K562 (cell line): ENCODE data around the gene HEMK1. TPM values are rescaled to one million over a fixed set of nuclear protein-coding genes. Genes with fewer than 3 reads are reported as not detected.
A peak's percentile ranks its signal among the peaks of the same experiment; 100 is the strongest.

Experiments used
- ATAC-seq: fragments of 200-7000 bp; cut with Tn5 transposase; 3 replicates; pipeline ENCODE4 v1.9.1; 2020; ENCODE audit warnings: moderate library complexity
- BruUV-seq: library from RNA; stranded (reverse); fragments of 400-500 nt; replicated peaks from 2 replicates; lab custom pipeline; 2021; lab: Mats Ljungman, UMichigan
- CTCF ChIA-PET: fragments of 300-600 bp; formaldehyde crosslinking; extraction: SDS; loops from one replicate; lab custom pipeline; 2021; ENCODE audit warnings: low intra/inter-chr PET ratio; lab: Yijun Ruan, JAX
- POLR2A ChIA-PET: fragments of 300-600, 350-650 bp; sonication (Branson Sonifier 250); formaldehyde crosslinking; extraction: SDS; loops from one replicate; lab custom pipeline; 2021; ENCODE audit warnings: antibody characterized with exemption, inconsistent platforms; lab: Yijun Ruan, JAX
- DNase-seq, 4 experiments: peaks; one replicate each; pipeline versions ENCODE4 v3.0.0 to v3.0.0-alpha.2; 2011 to 2018; ENCODE audit warnings: low spot score in 3 of 4, mixed read lengths in 3 of 4; ENCODE audit errors: extremely low read depth in 1 of 4
- FAIRE-seq: peaks from 2 replicates; lab custom pipeline; 2011; peaks lifted over from hg19 to GRCh38; lab: Jason Lieb, UNC
- H2AFZ ChIP-seq: 2 replicates; pipeline ENCODE4 v1.6.0; 2011; ENCODE audit warnings: low read depth, low read length, control low read depth, inconsistent platforms
- H3K27ac ChIP-seq: fragments of 200-600 bp; 3 replicates; pipeline ENCODE4 v1.8.0; 2011; ENCODE audit warnings: low read depth, mild to moderate bottlenecking, control low read depth, inconsistent platforms, low read length, moderate library complexity, mixed read lengths; ENCODE audit errors: extremely low read depth
- H3K27me3 ChIP-seq, 2 experiments: fragments of 300-600 bp in 1 of 2; 2 replicates in 1 of 2; 3 replicates in 1 of 2; pipeline versions ENCODE4 v1.6.0 to v1.8.0; 2011; ENCODE audit warnings: inconsistent platforms in 2 of 2, low read length in 2 of 2, mild to moderate bottlenecking in 1 of 2, mixed read lengths in 1 of 2, moderate library complexity in 1 of 2; ENCODE audit not compliant: control insufficient read depth in 2 of 2, insufficient read depth in 2 of 2
- H3K36me3 ChIP-seq: fragments of 300-600 bp; 3 replicates; pipeline ENCODE4 v1.8.0; 2011; ENCODE audit warnings: mild to moderate bottlenecking, low read length, inconsistent platforms; ENCODE audit not compliant: control insufficient read depth, insufficient read depth
- H3K4me1 ChIP-seq, 2 experiments: fragments of 200-600 bp in 1 of 2; replicated peaks in 1 of 2; 2 replicates in 1 of 2; 3 replicates in 1 of 2; pipeline versions ENCODE4 v1.5.1 to v1.8.0; 2011; ENCODE audit warnings: inconsistent platforms in 2 of 2, low read length in 2 of 2, mild to moderate bottlenecking in 1 of 2, mixed read lengths in 1 of 2, moderate library complexity in 1 of 2; ENCODE audit not compliant: control insufficient read depth in 2 of 2, insufficient read depth in 2 of 2
- H3K4me2 ChIP-seq: 2 replicates; pipeline ENCODE4 v1.6.1; 2011; ENCODE audit warnings: low read length, control low read depth, inconsistent platforms, mixed read lengths; ENCODE audit not compliant: insufficient read depth
- H3K4me3 ChIP-seq: fragments of 200-600 bp; sonication (generic), shearing (Covaris generic); 2 replicates; pipeline ENCODE4 v1.5.1; 2016; ENCODE audit warnings: control low read depth, inconsistent platforms
- H3K79me2 ChIP-seq: fragments of 200-600 bp; 3 replicates; pipeline ENCODE4 v1.8.0; 2011; ENCODE audit warnings: low read length, inconsistent platforms; ENCODE audit not compliant: control insufficient read depth, insufficient read depth
- H3K9ac ChIP-seq, 2 experiments: 2 replicates each; pipeline versions ENCODE4 v1.6.0 to v1.6.1; 2011; ENCODE audit warnings: low read depth in 2 of 2, low read length in 2 of 2, control low read depth in 1 of 2, inconsistent platforms in 1 of 2, mild to moderate bottlenecking in 1 of 2, mixed read lengths in 1 of 2; ENCODE audit not compliant: insufficient read depth in 1 of 2
- H3K9me1 ChIP-seq: one replicate; pipeline ENCODE4 v1.6.0; 2011; ENCODE audit warnings: inconsistent platforms, mild to moderate bottlenecking, low read length, moderate library complexity; ENCODE audit not compliant: control insufficient read depth, insufficient read depth
- H3K9me3 ChIP-seq: replicated peaks from 2 replicates; pipeline ENCODE4 v1.5.1; 2011; ENCODE audit warnings: low read depth, low read length, inconsistent platforms; ENCODE audit not compliant: control insufficient read depth, insufficient read depth
- H4K20me1 ChIP-seq: replicated peaks from 2 replicates; pipeline ENCODE4 v1.6.1; 2011; ENCODE audit warnings: low read length, inconsistent platforms, mixed read lengths; ENCODE audit not compliant: control insufficient read depth, insufficient read depth
- DMBX1 ChIP-seq: fragments of 250-450 bp; sonication (Bioruptor Pico); IDR thresholded peaks from 2 replicates; pipeline ENCODE4 v1.8.0; 2022; ENCODE audit warnings: inconsistent platforms, mild to moderate bottlenecking, moderate library complexity, borderline replicate concordance
- DPF2 ChIP-seq: fragments of 450-650 bp; IDR thresholded peaks from 2 replicates; pipeline ENCODE4 v1.6.1; 2016
- FUS ChIP-seq: fragments of 200-400 bp; formaldehyde crosslinking; optimal IDR thresholded peaks from 2 replicates; pipeline ENCODE3; 2017; ENCODE audit warnings: low read depth, low read length
- GATAD2B ChIP-seq: fragments of 450-650 bp; IDR thresholded peaks from 2 replicates; pipeline ENCODE4 v1.6.1; 2017; ENCODE audit warnings: mild to moderate bottlenecking, borderline replicate concordance
- KDM5B ChIP-seq: fragments of 200-600 bp; sonication (generic); IDR thresholded peaks from 2 replicates; pipeline ENCODE4 v1.6.1; 2012; ENCODE audit warnings: low read depth, mild to moderate bottlenecking, moderate library complexity, low read length, control low read depth, inconsistent platforms; ENCODE audit not compliant: insufficient replicate concordance
- LARP7 ChIP-seq: fragments of 450-650 bp; IDR thresholded peaks from 2 replicates; pipeline ENCODE4 v1.6.1; 2016
- NR1H2 ChIP-seq: sonication (generic); formaldehyde crosslinking; IDR thresholded peaks from 2 replicates; pipeline ENCODE4 v1.4.0; 2020; ENCODE audit warnings: mild to moderate bottlenecking, missing genetic modification reagents
- NR2F6 ChIP-seq: fragments of 450-650 bp; formaldehyde crosslinking; IDR thresholded peaks from 2 replicates; pipeline ENCODE4 v1.4.0; 2020; ENCODE audit warnings: mild to moderate bottlenecking
- NRF1 ChIP-seq, 2 experiments: fragments of 450-650 bp; IDR thresholded peaks in 1 of 2; conservative IDR thresholded peaks in 1 of 2; 2 replicates each; pipeline ENCODE4 v1.6.1; 2014; ENCODE audit warnings: mild to moderate bottlenecking in 2 of 2
- POLR2A ChIP-seq: fragments of 450-650 bp; conservative IDR thresholded peaks from 2 replicates; pipeline ENCODE4 v1.6.1; 2016
- POLR2G ChIP-seq: fragments of 200-400 bp; formaldehyde crosslinking; IDR thresholded peaks from 2 replicates; pipeline ENCODE4 v1.6.1; 2017; ENCODE audit warnings: low read depth, mild to moderate bottlenecking, antibody characterized with exemption, low read length, moderate library complexity
- RNF2 ChIP-seq: sonication (generic); IDR thresholded peaks from 2 replicates; pipeline ENCODE4 v1.6.1; 2016
- SNRNP70 ChIP-seq: fragments of 200-400 bp; formaldehyde crosslinking; optimal IDR thresholded peaks from 2 replicates; pipeline ENCODE3; 2017; ENCODE audit warnings: low read depth, low read length
- SREBF2 ChIP-seq: sonication (generic); formaldehyde crosslinking; IDR thresholded peaks from 2 replicates; pipeline ENCODE4 v1.4.0; 2020; ENCODE audit warnings: mild to moderate bottlenecking, missing genetic modification reagents
- TRIM28 ChIP-seq: fragments of 450-650 bp; IDR thresholded peaks from 2 replicates; pipeline ENCODE4 v1.6.1; 2017
- TSC22D4 ChIP-seq: fragments of 450-650 bp; IDR thresholded peaks from 2 replicates; pipeline ENCODE4 v1.6.1; 2016; ENCODE audit warnings: missing genetic modification characterization, missing biosample characterization, control low read depth
- ZFP36 ChIP-seq: fragments of 150-350 bp; IDR thresholded peaks from 2 replicates; pipeline ENCODE4 v1.6.1; 2018; ENCODE audit warnings: low read length, low read depth; ENCODE audit not compliant: partially characterized antibody
- ZKSCAN1 ChIP-seq: fragments of 150-350 bp; IDR thresholded peaks from 2 replicates; pipeline ENCODE4 v1.6.1; 2016; ENCODE audit warnings: low read depth, low read length
- ZNF140 ChIP-seq: fragments of 250-450 bp; sonication (Bioruptor Pico); IDR thresholded peaks from 2 replicates; pipeline ENCODE4 v1.8.0; 2021; ENCODE audit warnings: moderate library complexity, mild to moderate bottlenecking, inconsistent platforms
- ZNF24 ChIP-seq: fragments of 450-650 bp; IDR thresholded peaks from 2 replicates; pipeline ENCODE4 v1.6.1; 2016
- ZNF444 ChIP-seq: fragments of 250-450 bp; sonication (Bioruptor Pico); IDR thresholded peaks from 2 replicates; pipeline ENCODE4 v1.4.0; 2020; ENCODE audit warnings: mild to moderate bottlenecking, moderate library complexity
- WGBS: fragments of 100-300 bp; shearing (Covaris generic); methylation state at CpG from one replicate; pipeline ENCODE4 v1.1.6; 2016; ENCODE audit warnings: low coverage, mixed read lengths; ENCODE audit not compliant: insufficient coverage; ENCODE audit errors: missing lambda C conversion rate; 5-methylcytosine and 5-hydroxymethylcytosine counted together
- in situ Hi-C: fragments of 300-500 bp; cut with MboI; formaldehyde crosslinking; loops from 4 replicates; pipeline ENCODE4 v1.15.0; 2018; ENCODE audit warnings: inconsistent platforms, mixed read lengths
- intact Hi-C: fragments of 100-400 bp; cut with micrococcal nuclease; formaldehyde crosslinking; loops from 2 replicates; pipeline ENCODE4 v1.14.2; 2022
- polyA plus RNA-seq, 8 experiments: library from polyadenylated mRNA; depleted of rRNA in 4 of 8; stranded (reverse) in 5 of 8; unstranded in 3 of 8; fragments of >200 nt; fragmentation: Nextera tagmentation in 2 of 8; fragmentation: Illumina TruSeq in 1 of 8; extraction: Ambion mirVana in 2 of 8; extraction: Trizol in 1 of 8; gene quantifications; 2 replicates each; pipeline versions ENCODE4 v1.2.1 to v1.2.3, GENCODE V29; 2011 to 2014; ENCODE audit warnings: inconsistent platforms in 1 of 8, missing spikeins in 1 of 8
- total RNA-seq, 7 experiments: library from RNA; depleted of rRNA in 6 of 7; stranded (reverse); fragments of >200 nt in 6 of 7; fragmentation: Illumina TruSeq in 2 of 7; extraction: Trizol in 2 of 7; gene quantifications; 2 replicates each; pipeline versions ENCODE4 v1.2.1 to v1.2.3, GENCODE V29; 2011 to 2021; ENCODE audit warnings: low replicate concordance in 1 of 7
- TF ChIP-seq, protein P1 (sequence below): sonication (generic); formaldehyde crosslinking; IDR thresholded peaks from 2 replicates; pipeline ENCODE4 v1.8.1; 2022; ENCODE audit warnings: missing genetic modification reagents
- TF ChIP-seq, protein P2 (sequence below): fragments of 450-650 bp; formaldehyde crosslinking; IDR thresholded peaks from 2 replicates; pipeline ENCODE4 v1.4.0; 2022; ENCODE audit warnings: missing genetic modification characterization

HEMK1 gene
- total and polyA plus RNA-seq, 9 of the 15 experiments (the other 6 are each of a cell fraction or from before 2014, with no cell fraction given) = 2.0 to 16.8 (median 11.4) TPM

DNA sequence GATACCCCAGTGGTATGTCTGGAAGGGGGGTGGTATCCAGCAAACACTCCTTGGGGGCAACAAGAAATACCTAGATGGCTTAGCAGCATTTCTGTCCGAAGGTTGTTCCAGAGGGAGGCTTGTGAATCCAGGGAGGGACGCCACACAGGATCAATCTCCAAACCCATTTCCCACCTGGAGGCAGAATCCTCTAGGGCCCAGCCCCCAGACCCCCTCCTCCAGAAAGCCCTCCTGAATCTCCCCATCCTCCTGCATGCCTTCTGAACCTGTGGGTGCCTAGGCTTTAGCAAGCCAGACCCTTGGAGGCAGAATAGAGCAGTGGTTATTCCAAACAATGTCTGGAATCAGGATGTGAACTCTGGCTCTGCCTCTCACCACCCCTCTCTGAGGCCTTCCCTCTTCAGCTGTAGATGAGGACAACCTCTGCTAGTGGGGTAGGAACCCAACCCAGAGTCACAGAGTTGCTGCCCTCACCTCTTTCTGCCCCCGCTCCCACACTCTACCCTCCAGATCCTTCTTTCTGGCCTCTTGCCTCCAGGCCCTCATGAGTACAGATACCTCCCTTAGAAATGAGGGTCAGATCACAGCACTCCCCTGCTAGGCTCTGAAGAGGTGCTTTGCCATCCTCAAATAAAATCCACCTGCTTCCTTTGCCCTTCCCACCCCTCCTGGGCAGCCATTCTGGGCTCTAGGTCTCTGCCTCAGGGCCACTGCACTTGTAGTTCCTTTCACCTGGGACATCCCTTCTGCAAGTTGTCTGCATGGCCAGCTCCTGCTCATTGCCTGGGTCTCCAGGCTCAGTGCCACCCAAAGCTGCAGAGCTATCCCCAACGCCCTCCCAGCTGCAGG lies 34.2 kb downstream of the HEMK1 start:
- peaks cover 17% of the 10 kb centered on the region for H4K20me1 ChIP-seq
- H3K9ac ChIP-seq = peak overlapping the region; percentile 74 to 89; a peak in 3 of 4 replicates
- DNase-seq (no peak), ATAC-seq (no peak), FAIRE-seq (no peak)
- H3K36me3 ChIP-seq = peaks cover 51% of the 10 kb centered on the region
- intact Hi-C loops = no loop called here
- H2AFZ ChIP-seq = no peak overlapping the region
- peaks cover 58% of the 10 kb centered on the region for H3K79me2 ChIP-seq
- ChIA-PET CTCF (no interaction called here), POLR2A (interaction anchor here (0.9 to 4.8 kb wide), 9 partner anchors 8 to 34 kb away, joined by 3 to 44 read pairs (median 6); partner anchors contain the start of genes CISH and HEMK1)
- H3K9me3 ChIP-seq = no peaks in the 10 kb centered on the region
- WGBS = 44% methylated on average over 3 of the region's 4 CpGs
- no peak overlapping the region for H3K4me3 ChIP-seq
- H3K27me3 ChIP-seq = no peaks in the 10 kb centered on the region
- peak overlapping the region; percentile 33; the same call in 1 of the 2 replicates for H3K4me2 ChIP-seq
- H3K4me1 ChIP-seq = peaks cover 76% of the 10 kb centered on the region in 2 experiments
- in situ Hi-C loops = no loop called here
- peak overlapping the region; percentile 96 for H3K27ac ChIP-seq
- H3K9me1 ChIP-seq = peaks cover 3% of the 10 kb centered on the region
- no TSS peak for BruUV-seq
- TF ChIP-seq NR1H2 (CRISPR knock-in tag) = no peak
- TF ChIP-seq ZNF24 = no peak
- 0 out of 2 replicates have a peak, but pooled peaks have one; percentile 33 for TF ChIP-seq POLR2G
- no peak for TF ChIP-seq RNF2
- no peak for TF ChIP-seq TRIM28
- TF ChIP-seq ZKSCAN1 = no peak
- TF ChIP-seq ZNF444 (CRISPR knock-in tag) = no peak
- TF ChIP-seq LARP7 = no peak
- TF ChIP-seq NR2F6 (CRISPR knock-in tag) = no peak
- no peak for TF ChIP-seq DMBX1 (CRISPR knock-in tag)
- TF ChIP-seq, protein P1, sequence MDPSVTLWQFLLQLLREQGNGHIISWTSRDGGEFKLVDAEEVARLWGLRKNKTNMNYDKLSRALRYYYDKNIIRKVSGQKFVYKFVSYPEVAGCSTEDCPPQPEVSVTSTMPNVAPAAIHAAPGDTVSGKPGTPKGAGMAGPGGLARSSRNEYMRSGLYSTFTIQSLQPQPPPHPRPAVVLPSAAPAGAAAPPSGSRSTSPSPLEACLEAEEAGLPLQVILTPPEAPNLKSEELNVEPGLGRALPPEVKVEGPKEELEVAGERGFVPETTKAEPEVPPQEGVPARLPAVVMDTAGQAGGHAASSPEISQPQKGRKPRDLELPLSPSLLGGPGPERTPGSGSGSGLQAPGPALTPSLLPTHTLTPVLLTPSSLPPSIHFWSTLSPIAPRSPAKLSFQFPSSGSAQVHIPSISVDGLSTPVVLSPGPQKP (CRISPR knock-in tag) = no peak
- TF ChIP-seq ZFP36 = peak; percentile 59
- no peak for TF ChIP-seq DPF2
- TF ChIP-seq, protein P2, sequence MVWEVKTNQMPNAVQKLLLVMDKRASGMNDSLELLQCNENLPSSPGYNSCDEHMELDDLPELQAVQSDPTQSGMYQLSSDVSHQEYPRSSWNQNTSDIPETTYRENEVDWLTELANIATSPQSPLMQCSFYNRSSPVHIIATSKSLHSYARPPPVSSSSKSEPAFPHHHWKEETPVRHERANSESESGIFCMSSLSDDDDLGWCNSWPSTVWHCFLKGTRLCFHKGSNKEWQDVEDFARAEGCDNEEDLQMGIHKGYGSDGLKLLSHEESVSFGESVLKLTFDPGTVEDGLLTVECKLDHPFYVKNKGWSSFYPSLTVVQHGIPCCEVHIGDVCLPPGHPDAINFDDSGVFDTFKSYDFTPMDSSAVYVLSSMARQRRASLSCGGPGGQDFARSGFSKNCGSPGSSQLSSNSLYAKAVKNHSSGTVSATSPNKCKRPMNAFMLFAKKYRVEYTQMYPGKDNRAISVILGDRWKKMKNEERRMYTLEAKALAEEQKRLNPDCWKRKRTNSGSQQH (CRISPR knock-in tag) = peak; percentile 13; the same call in 1 of the 2 replicates
- TF ChIP-seq SREBF2 (CRISPR knock-in tag) = no peak
- no peak for TF ChIP-seq GATAD2B
- 0 out of 2 replicates have a peak, but pooled peaks have one; percentile 50 for TF ChIP-seq POLR2A
- TF ChIP-seq TSC22D4 (tag) = no peak
- TF ChIP-seq NRF1 (conservative IDR thresholded peaks at IDR 0.05 in 1 of 2, IDR thresholded peaks at IDR 0.05 in 1 of 2) = no peak
- no peak for TF ChIP-seq ZNF140
- no peak for TF ChIP-seq FUS
- TF ChIP-seq SNRNP70 = no peak
- peak; percentile 30 for TF ChIP-seq KDM5B
